Islet precursor cell (in vitro differentiated cells): ENCODE measurements around the gene ARHGAP32.

ENCODE experiments used
- DNase-seq: peaks from one replicate; pipeline ENCODE4 v3.0.0-alpha.2; 2018

ARHGAP32 gene

GRCh38 chr11:129106788-129107187 is 85.3 kb downstream of the ARHGAP32 start:
- no peak for DNase-seq

GRCh38 chr11:129102756-129103155 is 89.4 kb downstream of the ARHGAP32 start:
- no peak for DNase-seq

DNA sequence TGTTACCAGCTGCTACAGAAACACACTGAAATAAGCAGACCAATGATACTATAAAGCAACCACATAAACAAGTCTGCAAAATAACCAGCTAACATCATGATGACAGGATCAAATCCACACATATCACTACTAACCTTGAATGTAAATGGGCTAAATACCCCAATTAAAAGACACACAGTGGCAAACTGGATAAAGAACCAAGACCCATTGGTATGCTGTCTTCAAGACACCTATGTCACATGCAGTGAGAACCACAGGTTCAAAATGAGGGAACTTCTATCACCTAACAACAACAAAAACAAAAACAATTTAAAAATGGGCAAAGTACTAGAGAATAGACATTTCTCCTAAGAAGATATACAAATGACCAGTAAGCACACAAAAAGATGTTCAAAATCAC is 89.9 kb downstream of the ARHGAP32 start:
- DNase-seq = no peak

GRCh38 chr11:129093283-129093682 is 98.8 kb downstream of the ARHGAP32 start:
- DNase-seq = no peak

DNA sequence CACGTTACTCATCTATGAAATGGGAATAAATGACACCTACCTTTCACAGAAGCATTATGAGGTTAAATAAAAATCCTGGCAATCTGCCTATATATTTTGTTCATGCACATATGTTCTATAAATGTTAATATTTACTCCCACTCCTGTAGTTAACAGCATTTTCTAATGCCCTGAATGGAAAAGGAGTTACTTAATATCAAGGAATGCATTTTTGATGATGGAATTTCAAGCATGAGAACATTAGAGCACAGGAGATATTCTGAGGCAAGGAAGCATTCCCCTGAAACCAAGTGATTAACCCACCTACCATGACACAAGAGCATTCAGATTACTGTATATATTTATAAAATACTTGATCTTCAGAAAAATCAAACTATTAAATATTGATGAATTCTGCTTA is 102.1 kb downstream of the ARHGAP32 start:
- DNase-seq = no peak

DNA sequence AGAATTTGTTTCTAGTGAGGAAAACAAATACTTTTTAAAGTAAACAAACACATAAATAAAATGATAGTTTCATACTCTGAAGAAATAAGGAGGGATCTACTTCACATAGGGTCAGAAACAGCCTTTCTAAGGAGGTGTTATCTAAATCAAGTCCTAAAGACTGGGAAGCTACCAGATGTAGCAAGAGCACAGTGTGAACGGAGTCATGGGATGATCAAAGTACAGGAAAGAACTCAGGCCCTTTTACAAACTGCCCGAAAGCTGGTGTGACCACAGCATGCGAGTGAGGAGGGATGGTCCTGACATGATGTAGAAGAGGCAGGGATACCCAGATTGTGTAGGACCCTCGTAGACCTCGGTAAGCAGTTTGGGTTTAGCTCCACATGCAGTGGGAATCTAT is 102.8 kb downstream of the ARHGAP32 start:
- DNase-seq = no peak

DNA sequence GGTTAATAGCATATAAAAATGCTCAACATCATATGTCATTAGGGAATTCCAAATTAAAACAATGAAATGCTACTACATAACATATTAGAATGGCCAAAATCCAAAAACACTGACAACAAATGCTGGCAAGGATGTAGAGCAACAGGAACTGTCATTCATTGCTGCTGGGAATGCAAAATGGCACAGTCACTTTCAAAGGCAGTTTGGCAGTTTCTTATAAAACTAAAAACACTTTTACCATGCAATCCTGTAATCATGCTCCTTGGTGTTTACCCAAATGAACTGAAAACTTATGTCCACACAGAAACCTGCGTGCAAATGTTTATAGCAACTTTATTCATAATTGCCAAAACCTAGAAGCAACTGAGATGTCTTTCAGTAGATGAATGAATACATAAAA is 105.1 kb downstream of the ARHGAP32 start:
- DNase-seq = no peak

GRCh38 chr11:129077191-129077590 is 114.9 kb downstream of the ARHGAP32 start:
- DNase-seq = no peak

- peak; percentile 69 for DNase-seq
Measured at GRCh38 chr11:129075757-129076156, 116.4 kb downstream of the ARHGAP32 start.

DNA sequence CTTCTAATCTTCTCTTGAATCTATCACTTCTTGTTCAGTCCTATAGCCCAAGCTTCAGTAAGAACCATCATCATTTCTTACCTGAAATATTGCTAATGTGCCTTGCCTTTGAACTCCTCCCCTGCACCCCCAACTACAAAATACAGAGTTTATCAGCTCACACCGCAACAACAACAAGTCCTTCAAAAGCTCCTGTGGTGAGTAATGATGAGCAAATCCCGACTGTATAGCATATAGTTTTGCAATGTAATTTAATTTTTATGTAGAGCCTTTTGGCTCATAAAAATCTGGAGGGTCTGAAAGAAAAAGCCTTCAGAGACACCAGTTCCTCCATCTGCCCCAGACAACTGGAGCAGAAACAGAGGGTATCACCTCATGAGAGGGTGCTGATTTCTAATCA is 124.7 kb downstream of the ARHGAP32 start:
- DNase-seq = no peak

- no peak for DNase-seq
Measured at GRCh38 chr11:129066229-129066628, 125.9 kb downstream of the ARHGAP32 start.

GRCh38 chr11:129063118-129063517 is 129.0 kb downstream of the ARHGAP32 start:
- no peak for DNase-seq

GRCh38 chr11:129061492-129062230 is 130.5 kb downstream of the ARHGAP32 start:
- DNase-seq = peak; percentile 68

- no peak for DNase-seq
Measured at GRCh38 chr11:129056916-129057315, 135.2 kb downstream of the ARHGAP32 start.

GRCh38 chr11:129055196-129055595 is 136.9 kb downstream of the ARHGAP32 start:
- DNase-seq = no peak

DNA sequence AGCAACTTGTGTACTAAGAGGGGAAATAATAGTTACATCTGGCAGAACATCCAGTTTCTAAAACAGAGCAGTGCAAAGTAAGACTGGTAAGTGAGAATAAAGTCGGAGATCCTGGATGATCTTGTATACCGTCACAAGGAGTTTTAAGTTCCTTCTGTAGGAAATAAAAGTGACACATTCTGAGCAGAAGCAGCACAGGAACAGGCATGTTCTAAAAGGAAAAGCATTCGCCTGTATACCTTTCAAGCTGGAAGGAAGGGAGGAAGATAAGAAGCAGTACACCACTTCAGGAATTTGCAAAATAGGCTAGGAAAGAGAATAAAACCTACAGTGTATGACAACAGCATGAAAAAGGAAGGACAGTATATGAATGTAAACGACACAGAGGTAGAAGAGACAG is 143.2 kb downstream of the ARHGAP32 start:
- DNase-seq = no peak

DNA sequence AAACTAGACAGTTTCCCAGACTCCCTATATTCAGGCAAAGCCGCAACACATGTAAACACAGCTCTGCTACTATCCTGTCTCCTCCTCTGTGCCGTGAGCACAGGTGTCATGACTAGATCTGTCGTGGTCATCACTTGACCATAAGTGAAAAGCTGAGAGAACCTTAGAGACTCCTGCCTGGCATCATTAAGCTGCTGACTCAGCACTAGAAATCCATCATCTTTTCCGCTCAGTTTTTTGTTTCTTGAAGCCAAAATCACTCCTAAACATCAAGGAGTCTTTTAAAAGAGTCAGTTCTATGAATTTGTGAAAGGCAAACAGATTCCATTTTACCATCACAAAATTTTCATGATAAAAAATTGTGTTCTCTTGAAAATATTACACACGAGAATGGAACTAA is 147.0 kb downstream of the ARHGAP32 start:
- DNase-seq = no peak

DNA sequence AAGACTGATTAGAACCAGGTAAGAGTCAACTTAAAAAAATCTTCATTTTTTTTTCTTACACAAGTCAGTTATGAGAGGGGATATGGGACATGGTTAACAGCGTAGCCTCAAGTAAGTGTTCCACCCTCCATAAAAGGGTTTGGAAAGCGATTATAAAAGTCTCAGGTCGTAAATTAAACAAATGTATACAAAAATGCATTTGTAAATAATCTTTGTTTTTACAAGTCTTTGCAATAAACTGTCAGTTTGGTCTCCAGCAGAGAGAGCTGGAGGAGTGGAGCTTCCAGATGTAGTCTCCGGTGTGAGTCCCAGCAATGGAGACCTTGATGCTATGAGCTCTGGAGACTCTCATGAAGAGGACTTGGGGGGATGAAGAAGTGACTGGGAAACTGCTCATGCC is 149.6 kb downstream of the ARHGAP32 start:
- no peak for DNase-seq

GRCh38 chr11:129041611-129042018 is 150.5 kb downstream of the ARHGAP32 start:
- no peak for DNase-seq

- DNase-seq = no peak
Measured at GRCh38 chr11:129040934-129041333, 151.2 kb downstream of the ARHGAP32 start.

DNA sequence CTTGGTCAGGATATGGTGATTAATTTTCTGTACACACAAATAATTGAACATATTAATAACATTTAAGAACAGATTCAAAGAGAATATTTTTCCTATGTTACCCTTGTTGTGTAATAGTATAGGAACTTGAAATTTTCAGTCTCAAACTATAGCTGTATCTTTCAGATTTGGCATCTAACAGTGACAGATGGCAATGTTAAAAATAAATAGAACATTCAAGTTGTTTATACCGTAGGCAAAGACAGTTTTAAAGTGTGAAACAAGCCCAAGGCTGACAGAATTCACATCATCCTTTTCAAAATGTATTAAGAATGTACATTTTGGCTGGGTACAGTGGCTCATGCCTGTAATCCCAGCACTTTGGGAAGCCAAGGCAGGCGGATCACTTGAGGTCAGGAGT is 156.9 kb downstream of the ARHGAP32 start:
- DNase-seq = no peak

DNA sequence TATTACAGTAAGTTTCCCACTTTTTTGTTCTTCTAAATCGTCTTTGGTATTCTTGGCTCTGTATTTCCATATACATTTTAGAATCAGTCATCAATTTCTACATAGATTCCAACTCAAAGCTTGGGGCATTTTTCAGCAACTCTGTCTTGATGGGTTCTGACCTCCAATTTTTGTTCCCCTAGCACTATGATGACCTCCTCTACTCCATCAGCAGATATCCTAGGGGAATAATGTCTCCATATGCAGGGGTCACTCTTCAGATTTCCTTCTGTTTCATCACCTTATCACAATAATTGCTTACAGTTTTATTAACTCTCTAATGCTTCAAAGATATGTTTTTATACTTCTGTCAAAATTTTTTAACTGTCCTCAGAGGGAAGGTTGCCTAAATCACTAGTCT is 158.1 kb downstream of the ARHGAP32 start:
- DNase-seq = no peak

- peak; percentile 89 for DNase-seq
Measured at GRCh38 chr11:129023968-129024676, 168.0 kb downstream of the ARHGAP32 start.

DNA sequence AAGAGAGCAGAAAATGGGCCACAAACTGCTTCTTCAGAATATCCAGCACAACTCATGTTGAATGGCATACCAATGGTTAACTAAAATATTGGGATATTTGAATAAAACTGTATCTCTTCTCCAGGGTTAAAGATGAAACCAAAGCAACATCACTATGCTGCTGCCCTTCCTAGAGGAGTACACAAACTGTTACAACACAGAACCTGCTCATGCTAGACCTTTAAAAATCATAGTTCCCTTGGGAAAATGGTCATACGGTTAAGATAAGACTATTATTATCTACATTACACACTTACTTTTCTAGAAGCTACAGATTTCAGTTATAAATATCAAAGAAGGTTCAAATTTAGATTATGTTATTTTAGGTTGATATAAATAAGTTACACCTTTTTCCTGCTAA is 170.8 kb downstream of the ARHGAP32 start:
- DNase-seq = no peak

DNA sequence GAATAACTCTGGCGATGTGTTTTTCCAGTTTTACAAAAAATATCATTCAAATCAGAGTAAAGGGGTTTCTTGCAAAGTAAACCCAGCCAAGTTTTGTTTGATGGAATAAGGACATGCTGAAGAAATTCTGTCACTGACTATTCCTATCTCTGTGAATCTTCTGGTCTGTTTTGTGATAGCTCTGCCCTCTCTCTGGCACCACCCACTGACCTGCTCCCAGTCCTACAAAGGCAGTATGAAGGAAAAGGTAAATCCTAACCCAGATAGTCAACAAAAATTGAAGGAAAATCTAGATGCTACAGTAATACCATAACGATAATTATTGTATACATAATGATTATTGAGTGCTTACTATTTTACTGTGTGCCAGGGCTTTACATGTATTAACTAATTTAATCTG is 173.1 kb downstream of the ARHGAP32 start:
- DNase-seq = no peak
